ENCODE measurements around the gene ABI3BP.

Gene ABI3BP

GRCh38 chr3:100913870-100914648 lies 79.2 kb downstream of the ABI3BP start:
- no peak for DNase-seq (ENCODE audit: low spot score)
- no peak for TF ChIP-seq CTCF (IDR thresholded peaks at IDR 0.05; ENCODE audit: poor library complexity, severe bottlenecking)

GRCh38 chr3:100912976-100913545 lies 80.2 kb downstream of the ABI3BP start:
- Histone ChIP-seq H3K4me1 (ENCODE audit: insufficient read depth, poor library complexity, severe bottlenecking) (no peaks in the 10 kb centered on the region), H3K4me3 (ENCODE audit: severe bottlenecking) (no peak overlapping the region), H3K36me3 (ENCODE audit: low read depth) (no peaks in the 10 kb centered on the region), H3K27me3 (ENCODE audit: insufficient read depth, poor library complexity, severe bottlenecking) (no peaks in the 10 kb centered on the region), H3K9me3 (ENCODE audit: severe bottlenecking) (no peaks in the 10 kb centered on the region), H3K27ac (ENCODE audit: poor library complexity, severe bottlenecking) (no peak overlapping the region)
- DNase-seq (ENCODE audit: low spot score): no peak
- TF ChIP-seq CTCF (IDR thresholded peaks at IDR 0.05; ENCODE audit: poor library complexity, severe bottlenecking): no peak
- no peak for ATAC-seq (ENCODE audit: low read depth)

More at GRCh38 chr3:100913870-100914648, 79.2 kb downstream of the ABI3BP start:
- no peaks in the 10 kb centered on the region for H3K27me3 ChIP-seq (ENCODE audit: insufficient read depth, poor library complexity, severe bottlenecking)
- no peak overlapping the region for H3K4me3 ChIP-seq (ENCODE audit: severe bottlenecking)
- no peaks in the 10 kb centered on the region for H3K4me1 ChIP-seq (ENCODE audit: insufficient read depth, poor library complexity, severe bottlenecking)
- H3K36me3 ChIP-seq (ENCODE audit: low read depth): no peaks in the 10 kb centered on the region
- ATAC-seq (ENCODE audit: low read depth): no peak
- H3K9me3 ChIP-seq (ENCODE audit: severe bottlenecking): no peaks in the 10 kb centered on the region
- H3K27ac ChIP-seq (ENCODE audit: poor library complexity, severe bottlenecking): no peak overlapping the region

DNA sequence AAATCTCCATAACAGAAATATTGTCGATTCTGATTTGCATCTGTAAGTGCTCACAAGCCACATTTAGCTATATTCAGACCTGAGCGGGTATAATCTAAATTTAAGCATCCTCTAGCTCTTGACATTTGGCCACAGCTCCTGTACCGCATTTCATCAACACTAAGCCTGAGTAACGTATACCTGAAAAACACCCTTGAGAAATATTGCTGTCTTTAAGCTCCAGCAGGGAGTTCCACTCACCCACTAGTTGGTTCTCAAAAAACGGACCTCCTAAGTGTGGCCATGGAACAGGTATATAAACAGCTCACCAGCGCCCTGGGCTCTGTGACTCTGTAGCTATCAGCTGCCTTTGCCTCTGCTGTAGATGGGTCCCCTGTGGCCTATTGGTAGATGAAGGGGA lies 80.7 kb downstream of the ABI3BP start:
- no peaks in the 10 kb centered on the region for H3K4me1 ChIP-seq (ENCODE audit: insufficient read depth, poor library complexity, severe bottlenecking)
- ATAC-seq (ENCODE audit: low read depth) (no peak), DNase-seq (ENCODE audit: low spot score) (no peak)
- H3K27me3 ChIP-seq (ENCODE audit: insufficient read depth, poor library complexity, severe bottlenecking): no peaks in the 10 kb centered on the region
- no peaks in the 10 kb centered on the region for H3K9me3 ChIP-seq (ENCODE audit: severe bottlenecking)
- H3K36me3 ChIP-seq (ENCODE audit: low read depth): no peaks in the 10 kb centered on the region
- no peak for TF ChIP-seq CTCF (IDR thresholded peaks at IDR 0.05; ENCODE audit: poor library complexity, severe bottlenecking)
- H3K27ac ChIP-seq (ENCODE audit: poor library complexity, severe bottlenecking): no peak overlapping the region
- H3K4me3 ChIP-seq (ENCODE audit: severe bottlenecking): no peak overlapping the region

DNA sequence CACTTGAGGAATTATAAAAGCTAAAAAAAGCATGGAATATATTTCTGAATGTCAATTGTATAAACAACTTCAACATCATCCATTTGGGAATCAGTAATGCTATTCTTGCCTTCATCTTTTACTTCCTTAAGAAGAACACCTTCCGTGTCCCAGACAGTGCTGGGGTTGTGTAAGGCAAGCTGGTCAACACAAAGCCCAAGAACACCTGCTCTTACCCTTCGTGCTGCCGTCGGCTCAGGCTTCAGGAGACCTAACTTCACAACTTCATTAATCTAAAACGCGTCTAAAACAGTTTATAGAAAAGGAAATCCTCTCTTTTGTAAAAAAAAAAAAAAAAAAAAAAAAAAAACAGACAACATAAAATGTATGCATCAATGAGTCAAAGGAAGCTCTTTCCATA lies 81.3 kb downstream of the ABI3BP start:
- no peak overlapping the region for H3K27ac ChIP-seq (ENCODE audit: poor library complexity, severe bottlenecking)
- TF ChIP-seq CTCF (IDR thresholded peaks at IDR 0.05; ENCODE audit: poor library complexity, severe bottlenecking): no peak
- no peaks in the 10 kb centered on the region for H3K9me3 ChIP-seq (ENCODE audit: severe bottlenecking)
- H3K36me3 ChIP-seq (ENCODE audit: low read depth): no peaks in the 10 kb centered on the region
- ATAC-seq (ENCODE audit: low read depth) (no peak), DNase-seq (ENCODE audit: low spot score) (no peak)
- no peaks in the 10 kb centered on the region for H3K4me1 ChIP-seq (ENCODE audit: insufficient read depth, poor library complexity, severe bottlenecking)
- no peaks in the 10 kb centered on the region for H3K27me3 ChIP-seq (ENCODE audit: insufficient read depth, poor library complexity, severe bottlenecking)
- H3K4me3 ChIP-seq (ENCODE audit: severe bottlenecking): no peak overlapping the region

GRCh38 chr3:100910986-100911385 lies 82.2 kb downstream of the ABI3BP start:
- Histone ChIP-seq H3K27me3 (ENCODE audit: insufficient read depth, poor library complexity, severe bottlenecking) (no peaks in the 10 kb centered on the region), H3K36me3 (ENCODE audit: low read depth) (no peaks in the 10 kb centered on the region), H3K4me1 (ENCODE audit: insufficient read depth, poor library complexity, severe bottlenecking) (no peaks in the 10 kb centered on the region), H3K4me3 (ENCODE audit: severe bottlenecking) (no peak overlapping the region), H3K27ac (ENCODE audit: poor library complexity, severe bottlenecking) (no peak overlapping the region), H3K9me3 (ENCODE audit: severe bottlenecking) (no peaks in the 10 kb centered on the region)
- no peak for DNase-seq (ENCODE audit: low spot score)
- no peak for ATAC-seq (ENCODE audit: low read depth)
- no peak for TF ChIP-seq CTCF (IDR thresholded peaks at IDR 0.05; ENCODE audit: poor library complexity, severe bottlenecking)

Data from RWPE2 (cell line).